ENCODE measurements around the gene SUN3.
A peak's percentile ranks its signal among the peaks of the same experiment; 100 is the strongest.
"Not testable (repeated sequence)": the region's sequence is repeated elsewhere in the genome, so short reads cannot be mapped to it uniquely, and the experiment has no call there.

SUN3 gene

DNA sequence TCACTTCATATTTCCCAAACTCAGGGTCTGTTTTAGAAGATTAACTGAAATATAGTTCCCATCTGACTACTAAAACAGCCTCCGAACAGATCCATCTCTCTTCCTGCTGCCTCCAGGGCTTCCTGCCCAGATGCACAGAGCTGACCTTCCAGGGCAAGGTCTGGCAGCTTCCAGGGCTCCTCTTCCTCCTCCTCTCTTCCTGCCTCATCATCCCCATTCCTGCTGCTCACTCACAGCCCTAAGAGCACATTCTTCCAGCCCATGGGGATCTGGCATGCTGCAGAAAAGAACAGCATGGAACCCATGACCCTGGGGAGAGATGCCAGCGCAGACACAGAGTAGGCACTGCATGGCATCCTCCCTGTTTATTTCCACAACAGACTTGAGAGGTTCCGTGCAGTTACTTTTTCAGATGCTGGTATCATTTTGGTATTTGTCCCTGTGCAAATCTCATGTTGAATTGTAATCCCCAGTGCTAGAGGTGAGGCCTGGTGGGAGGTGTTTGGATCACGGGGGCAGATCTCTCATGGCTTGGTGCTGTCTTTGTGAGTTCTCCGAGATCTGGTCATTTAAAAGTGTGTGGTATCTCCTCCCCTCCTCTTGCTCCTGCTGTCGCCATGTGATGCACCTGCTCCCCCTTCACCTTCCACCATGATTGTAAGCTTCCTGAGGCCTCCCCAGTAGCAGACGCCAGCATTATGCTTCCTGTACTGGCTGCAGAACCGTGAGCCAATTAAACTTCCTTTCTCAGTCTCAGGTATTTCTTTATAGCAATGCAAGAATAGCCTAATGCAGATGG, 85.0 kb downstream of the SUN3 start:
- DNase-seq: no peak

DNA sequence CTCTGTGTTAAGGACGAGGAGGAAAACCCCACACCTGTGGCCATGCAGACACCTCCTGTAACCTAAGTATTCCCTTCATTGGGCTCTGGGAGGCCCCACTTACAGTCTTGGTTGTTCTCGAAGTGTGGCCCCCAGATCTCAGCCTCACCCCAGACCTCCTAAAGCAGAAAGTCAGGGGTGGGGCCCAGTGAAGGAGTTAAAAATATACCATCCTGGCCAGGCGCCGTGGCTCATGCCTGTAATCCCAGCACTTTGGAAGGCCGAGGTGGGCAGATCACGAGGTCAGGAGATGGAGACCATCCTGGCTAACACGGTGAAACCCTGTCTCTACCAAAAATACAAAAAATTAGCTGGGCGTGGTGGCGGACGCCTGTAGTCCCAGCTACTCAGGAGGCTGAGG, 86.3 kb downstream of the SUN3 start:
- DNase-seq: not testable (repeated sequence)

DNA sequence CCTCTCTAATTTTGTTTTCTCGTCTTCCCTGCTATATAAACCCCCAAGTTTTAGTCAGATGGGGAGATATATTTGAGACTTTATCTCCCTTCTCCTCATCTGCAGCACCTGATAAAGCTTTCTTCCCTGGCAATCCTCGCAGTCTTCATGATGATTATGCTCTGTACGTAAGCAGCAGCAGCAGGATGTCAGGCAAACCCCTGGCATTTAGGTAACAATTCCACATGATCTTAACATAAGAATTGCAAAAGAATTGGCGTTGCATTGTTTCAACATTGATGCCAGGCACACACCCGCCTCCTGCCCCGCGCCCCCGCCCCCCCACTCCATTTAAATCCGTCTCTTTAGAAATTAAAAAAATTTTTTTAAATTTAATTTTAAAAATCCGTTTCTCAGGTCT, 86.8 kb downstream of the SUN3 start:
- no peak for DNase-seq

DNA sequence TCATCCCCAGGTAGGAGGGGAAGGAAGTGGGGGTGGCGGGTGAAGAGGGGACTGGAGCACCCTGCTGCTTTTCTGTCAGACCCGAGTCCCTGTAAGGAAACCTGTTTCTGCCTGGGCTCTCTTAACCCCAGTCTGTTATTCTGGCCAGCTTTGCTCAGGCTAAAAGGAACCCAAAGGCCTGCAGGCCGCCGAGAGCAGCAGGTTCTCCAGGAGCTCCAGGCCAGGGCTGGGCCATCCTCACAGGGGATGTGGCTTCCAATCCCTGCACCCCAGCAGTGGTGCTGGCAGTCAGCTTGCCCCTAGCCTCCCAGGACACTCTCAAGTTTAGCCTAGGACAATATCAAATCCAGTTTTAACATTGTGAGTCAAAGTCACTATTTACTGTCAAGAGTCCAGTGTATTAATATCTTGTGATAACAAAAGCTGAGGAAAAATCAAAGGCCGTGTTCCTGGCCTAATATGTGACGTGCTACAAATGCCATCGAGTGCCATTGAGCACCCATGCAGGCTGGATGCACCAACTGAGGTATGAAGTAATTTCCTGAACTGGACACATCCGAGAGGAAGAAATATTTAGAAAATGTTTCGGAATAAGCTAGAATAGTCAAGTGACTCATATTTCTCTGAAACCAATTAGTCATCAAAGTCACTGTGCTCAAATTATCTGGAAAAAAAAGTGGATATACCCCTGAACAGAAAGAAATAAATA, 87.6 kb downstream of the SUN3 start:
- DNase-seq: peak; percentile 35

DNA sequence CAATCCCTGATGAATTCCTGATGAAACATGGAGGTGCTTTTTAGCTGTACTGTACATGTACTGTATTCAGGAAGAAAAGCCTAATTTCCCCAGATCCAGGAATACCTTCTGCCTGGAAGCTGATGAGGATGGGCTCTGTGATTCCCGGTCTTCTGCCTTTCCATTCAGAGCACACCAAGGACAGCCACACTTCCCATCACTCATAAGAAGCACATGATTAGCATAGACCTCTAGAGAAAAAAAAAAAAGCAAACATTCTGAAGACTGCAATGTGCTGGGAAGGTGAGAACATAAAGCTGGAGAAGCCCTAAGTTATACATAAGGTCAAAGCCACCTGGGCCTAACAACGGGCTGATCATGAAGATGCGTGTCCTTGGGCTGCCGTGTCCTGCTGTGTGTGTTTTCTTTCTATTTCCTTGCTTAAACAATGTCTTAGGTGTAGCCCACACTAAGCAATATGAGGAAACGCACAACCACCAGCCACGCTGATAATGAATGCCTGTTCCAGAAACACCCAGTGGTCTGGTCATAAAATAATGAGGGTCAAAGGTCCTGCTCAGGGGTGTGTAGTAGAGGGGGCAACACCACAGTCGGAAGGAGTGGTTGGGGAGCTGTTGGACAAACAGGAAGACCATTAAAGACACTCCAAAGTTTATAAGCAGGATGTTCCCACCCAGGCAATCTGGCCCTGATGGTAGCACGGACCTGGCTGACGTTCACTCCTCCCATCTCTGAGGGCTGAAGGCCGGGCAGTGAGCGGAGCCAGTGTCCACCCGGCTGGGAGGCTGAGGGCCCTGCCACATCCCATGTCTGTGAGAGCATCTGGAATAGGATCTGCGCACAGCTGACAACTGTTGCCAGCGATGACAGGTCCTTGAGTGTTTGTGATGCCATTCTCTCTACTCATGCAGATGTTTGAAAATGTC, 88.6 kb downstream of the SUN3 start:
- no peak for DNase-seq

DNA sequence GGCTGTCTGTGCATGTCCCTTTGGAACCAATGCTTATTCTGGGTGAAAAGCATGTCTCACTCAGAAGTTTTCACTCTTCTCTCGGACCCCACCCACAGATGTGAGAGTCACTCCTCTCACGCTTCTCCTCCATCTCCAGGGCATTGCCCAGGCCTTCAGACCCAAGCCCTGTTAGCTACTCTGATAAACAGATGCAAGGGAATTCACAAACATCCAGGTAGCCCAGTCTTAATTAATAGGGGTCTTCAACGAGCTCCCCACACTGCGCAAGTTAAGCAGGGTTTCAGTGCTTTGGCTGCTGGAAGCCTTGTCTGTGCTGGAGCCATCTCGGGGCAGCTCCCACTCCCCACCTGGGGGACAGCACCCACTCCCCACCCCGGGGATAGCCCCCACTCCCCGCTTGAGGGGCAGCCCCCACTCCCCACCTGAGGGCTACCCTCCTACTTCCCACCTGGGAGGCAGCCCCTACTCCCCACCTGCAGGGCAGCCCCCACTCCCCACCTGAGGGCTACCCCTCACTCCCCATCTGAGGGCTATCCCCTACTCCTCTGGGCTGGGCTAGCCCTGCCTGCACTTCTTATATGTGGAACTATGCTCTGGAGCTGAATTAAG, 89.4 kb downstream of the SUN3 start:
- DNase-seq: no peak

DNA sequence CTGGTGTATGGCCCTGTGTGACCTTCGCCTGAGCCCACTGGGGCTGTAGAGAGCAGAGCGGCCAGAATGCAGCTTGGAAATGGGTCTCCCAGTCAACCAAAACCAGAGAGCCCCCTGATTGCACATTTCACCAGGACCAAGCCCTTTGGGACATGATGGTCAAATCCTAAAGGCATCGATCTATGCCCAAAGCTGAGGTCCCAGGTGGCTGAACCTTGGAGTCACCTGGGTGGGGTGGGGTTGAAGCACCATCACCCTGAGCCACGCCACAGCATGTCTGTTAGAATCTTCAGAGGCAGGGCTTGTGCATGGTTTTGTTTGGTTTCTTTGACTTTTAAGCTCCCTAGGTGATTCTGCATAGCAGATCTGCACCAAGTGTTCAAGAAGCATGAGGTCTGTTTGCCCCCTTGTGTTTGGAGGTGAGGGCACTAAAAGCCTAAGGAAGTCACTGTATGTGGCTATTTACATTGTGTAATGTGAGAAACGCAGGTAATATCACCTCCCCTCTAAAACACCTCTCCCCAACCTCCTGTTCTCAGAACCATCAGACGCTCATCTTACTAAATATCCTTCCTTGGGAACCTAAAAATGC, 90.2 kb downstream of the SUN3 start:
- no peak for DNase-seq

DNA sequence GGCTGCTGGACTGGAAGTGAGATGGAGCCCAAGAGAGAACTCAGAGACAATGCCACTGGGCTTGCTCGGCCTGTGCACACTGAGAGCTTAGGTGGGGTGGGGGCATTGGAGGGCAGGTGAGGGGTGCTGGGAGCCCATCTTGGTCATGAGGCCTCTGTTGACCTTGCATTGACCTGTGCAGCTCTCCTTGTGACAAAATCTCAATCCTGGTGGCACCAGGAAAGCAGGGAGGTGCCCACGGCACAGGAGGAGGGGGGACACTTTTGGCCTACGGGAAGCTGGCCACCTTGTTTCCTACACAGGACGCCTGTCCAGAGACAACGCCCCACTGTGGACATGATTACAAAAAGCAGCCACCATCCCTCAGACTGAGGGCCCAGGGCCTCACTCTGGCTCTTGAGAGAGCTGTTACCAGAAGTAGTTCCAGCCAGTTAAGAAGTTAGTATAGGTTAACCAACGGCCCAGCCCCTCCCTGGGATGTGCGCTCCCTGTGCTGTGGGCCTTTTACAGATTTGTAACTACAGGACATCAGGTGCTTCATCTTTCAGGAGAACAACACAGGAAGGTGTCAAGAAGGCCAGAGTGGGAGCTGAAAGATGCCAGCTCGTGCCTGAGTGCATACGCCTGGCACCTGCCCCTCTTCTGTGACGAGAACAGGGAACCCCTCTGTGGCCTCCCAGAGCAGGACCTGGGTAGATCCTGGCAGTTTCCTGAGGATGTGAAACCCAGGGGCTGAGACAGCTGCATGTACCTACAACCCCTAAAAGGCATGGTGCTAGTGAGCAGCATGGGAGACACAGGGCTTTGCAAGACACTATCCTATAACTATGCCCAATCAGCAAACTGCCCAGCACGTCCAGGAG, 91.0 kb downstream of the SUN3 start:
- no peak for DNase-seq

All from kidney glomerular epithelial cell (primary cell).